LNCaP clone FGC (cell line): ENCODE measurements around the gene NHLH2.

Source experiments
- DNase-seq: peaks from one replicate; pipeline ENCODE4 v3.0.0-alpha.2; 2011; ENCODE audit warnings: low read depth
- H3K4me3 ChIP-seq: 2 replicates; pipeline ENCODE4 v1.5.1; 2011; ENCODE audit warnings: mild to moderate bottlenecking, low read depth, low read length, control low read depth
- CTCF ChIP-seq: IDR thresholded peaks from 2 replicates; pipeline ENCODE4 v1.5.1; 2012; ENCODE audit warnings: mild to moderate bottlenecking; ENCODE audit not compliant: control insufficient read depth, insufficient read depth; ENCODE audit errors: extremely low read depth

Gene NHLH2

GRCh38 chr1:115862403-115862802 is 21.5 kb upstream of the NHLH2 start:
- no peak overlapping the region for H3K4me3 ChIP-seq
- TF ChIP-seq CTCF: no peak
- peak; percentile 63 for DNase-seq

- no peak for DNase-seq
- H3K4me3 ChIP-seq: no peak overlapping the region
- no peak for TF ChIP-seq CTCF
These were observed 13.1 kb upstream of the NHLH2 start for GRCh38 chr1:115854005-115854404.

- no peak for DNase-seq
- no peak for TF ChIP-seq CTCF
- H3K4me3 ChIP-seq: no peak overlapping the region
These were observed 10.0 kb upstream of the NHLH2 start for GRCh38 chr1:115850937-115851336.

GRCh38 chr1:115847787-115848186 is 6.9 kb upstream of the NHLH2 start:
- DNase-seq: no peak
- H3K4me3 ChIP-seq: no peak overlapping the region
- TF ChIP-seq CTCF: no peak

GRCh38 chr1:115842948-115843347 is 2.0 kb upstream of the NHLH2 start:
- DNase-seq: no peak
- no peak overlapping the region for H3K4me3 ChIP-seq
- no peak for TF ChIP-seq CTCF

GRCh38 chr1:115839679-115840237 is 1.2 kb downstream of the NHLH2 start:
- no peak for DNase-seq
- H3K4me3 ChIP-seq: no peak overlapping the region
- no peak for TF ChIP-seq CTCF

- no peak overlapping the region for H3K4me3 ChIP-seq
- DNase-seq: no peak
- no peak for TF ChIP-seq CTCF
These were observed 1.8 kb downstream of the NHLH2 start for GRCh38 chr1:115839029-115839678.
